HL-60 (cell line): ENCODE measurements around the gene RICTOR.

Experiments used
- DNase-seq, 2 experiments: peaks; one replicate each; pipeline ENCODE4 v3.0.0-alpha.2; 2010 to 2020; ENCODE audit warnings: low read depth in 1 of 2, low spot score in 1 of 2
- H3K27ac ChIP-seq: fragments of 250-450 bp; sonication (Bioruptor Pico); replicated peaks from 2 replicates; pipeline ENCODE4 v1.5.1; 2020; ENCODE audit warnings: mild to moderate bottlenecking, moderate library complexity
- H3K27me3 ChIP-seq: fragments of 250-450 bp; sonication (Bioruptor Pico); 2 replicates; pipeline ENCODE4 v1.5.1; 2021; ENCODE audit warnings: mild to moderate bottlenecking, moderate library complexity; ENCODE audit not compliant: insufficient read depth, poor library complexity, severe bottlenecking
- H3K4me3 ChIP-seq: replicated peaks from 2 replicates; pipeline ENCODE4 v1.5.1; 2011; ENCODE audit warnings: mild to moderate bottlenecking, control low read depth, low read length; ENCODE audit not compliant: insufficient read depth
- GABPA ChIP-seq: IDR thresholded peaks from 2 replicates; pipeline ENCODE4 v1.6.1; 2012; ENCODE audit warnings: low read depth
- POLR2AphosphoS5 ChIP-seq: IDR thresholded peaks from 2 replicates; pipeline ENCODE4 v1.6.1; 2012; ENCODE audit warnings: low read depth
- SPI1 ChIP-seq: IDR thresholded peaks from 2 replicates; pipeline ENCODE4 v1.6.1; 2012; ENCODE audit warnings: low read depth, mild to moderate bottlenecking, borderline replicate concordance
- TF ChIP-seq, protein P1 (sequence below): IDR thresholded peaks from one replicate; pipeline ENCODE4 v1.5.1; 2011; ENCODE audit warnings: low read length, control low read depth, inconsistent platforms; ENCODE audit not compliant: insufficient read depth
- TF ChIP-seq, protein P2 (sequence below): IDR thresholded peaks from 2 replicates; pipeline ENCODE4 v1.6.1; 2012; ENCODE audit warnings: low read depth; ENCODE audit not compliant: insufficient replicate concordance

Gene RICTOR

DNA sequence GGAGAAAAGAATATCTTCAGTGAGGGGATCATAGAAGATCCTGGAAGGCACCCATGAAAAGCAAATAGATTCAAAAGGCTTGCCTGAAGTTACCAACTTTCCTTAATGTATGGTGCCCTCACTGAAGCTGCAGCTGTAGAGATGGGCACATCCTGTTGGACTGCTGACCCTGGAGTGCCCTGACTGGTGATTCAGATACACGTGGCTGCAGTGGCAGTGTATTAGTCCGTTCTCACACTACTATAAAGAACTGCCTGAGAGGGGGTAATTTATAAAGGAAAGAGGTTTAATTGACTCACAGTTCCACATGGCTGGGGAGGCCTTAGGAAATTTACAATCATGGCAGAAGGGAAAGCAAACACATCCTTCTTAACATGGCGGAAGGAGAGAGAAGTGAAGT, 148.1 kb downstream of the RICTOR start:
- no peak for DNase-seq
- Histone ChIP-seq H3K27me3 (no peaks in the 10 kb centered on the region), H3K27ac (no peak overlapping the region), H3K4me3 (no peak overlapping the region)
- TF ChIP-seq, protein P1, sequence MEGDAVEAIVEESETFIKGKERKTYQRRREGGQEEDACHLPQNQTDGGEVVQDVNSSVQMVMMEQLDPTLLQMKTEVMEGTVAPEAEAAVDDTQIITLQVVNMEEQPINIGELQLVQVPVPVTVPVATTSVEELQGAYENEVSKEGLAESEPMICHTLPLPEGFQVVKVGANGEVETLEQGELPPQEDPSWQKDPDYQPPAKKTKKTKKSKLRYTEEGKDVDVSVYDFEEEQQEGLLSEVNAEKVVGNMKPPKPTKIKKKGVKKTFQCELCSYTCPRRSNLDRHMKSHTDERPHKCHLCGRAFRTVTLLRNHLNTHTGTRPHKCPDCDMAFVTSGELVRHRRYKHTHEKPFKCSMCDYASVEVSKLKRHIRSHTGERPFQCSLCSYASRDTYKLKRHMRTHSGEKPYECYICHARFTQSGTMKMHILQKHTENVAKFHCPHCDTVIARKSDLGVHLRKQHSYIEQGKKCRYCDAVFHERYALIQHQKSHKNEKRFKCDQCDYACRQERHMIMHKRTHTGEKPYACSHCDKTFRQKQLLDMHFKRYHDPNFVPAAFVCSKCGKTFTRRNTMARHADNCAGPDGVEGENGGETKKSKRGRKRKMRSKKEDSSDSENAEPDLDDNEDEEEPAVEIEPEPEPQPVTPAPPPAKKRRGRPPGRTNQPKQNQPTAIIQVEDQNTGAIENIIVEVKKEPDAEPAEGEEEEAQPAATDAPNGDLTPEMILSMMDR = no peak
- no peak for TF ChIP-seq SPI1
- TF ChIP-seq, protein P2, sequence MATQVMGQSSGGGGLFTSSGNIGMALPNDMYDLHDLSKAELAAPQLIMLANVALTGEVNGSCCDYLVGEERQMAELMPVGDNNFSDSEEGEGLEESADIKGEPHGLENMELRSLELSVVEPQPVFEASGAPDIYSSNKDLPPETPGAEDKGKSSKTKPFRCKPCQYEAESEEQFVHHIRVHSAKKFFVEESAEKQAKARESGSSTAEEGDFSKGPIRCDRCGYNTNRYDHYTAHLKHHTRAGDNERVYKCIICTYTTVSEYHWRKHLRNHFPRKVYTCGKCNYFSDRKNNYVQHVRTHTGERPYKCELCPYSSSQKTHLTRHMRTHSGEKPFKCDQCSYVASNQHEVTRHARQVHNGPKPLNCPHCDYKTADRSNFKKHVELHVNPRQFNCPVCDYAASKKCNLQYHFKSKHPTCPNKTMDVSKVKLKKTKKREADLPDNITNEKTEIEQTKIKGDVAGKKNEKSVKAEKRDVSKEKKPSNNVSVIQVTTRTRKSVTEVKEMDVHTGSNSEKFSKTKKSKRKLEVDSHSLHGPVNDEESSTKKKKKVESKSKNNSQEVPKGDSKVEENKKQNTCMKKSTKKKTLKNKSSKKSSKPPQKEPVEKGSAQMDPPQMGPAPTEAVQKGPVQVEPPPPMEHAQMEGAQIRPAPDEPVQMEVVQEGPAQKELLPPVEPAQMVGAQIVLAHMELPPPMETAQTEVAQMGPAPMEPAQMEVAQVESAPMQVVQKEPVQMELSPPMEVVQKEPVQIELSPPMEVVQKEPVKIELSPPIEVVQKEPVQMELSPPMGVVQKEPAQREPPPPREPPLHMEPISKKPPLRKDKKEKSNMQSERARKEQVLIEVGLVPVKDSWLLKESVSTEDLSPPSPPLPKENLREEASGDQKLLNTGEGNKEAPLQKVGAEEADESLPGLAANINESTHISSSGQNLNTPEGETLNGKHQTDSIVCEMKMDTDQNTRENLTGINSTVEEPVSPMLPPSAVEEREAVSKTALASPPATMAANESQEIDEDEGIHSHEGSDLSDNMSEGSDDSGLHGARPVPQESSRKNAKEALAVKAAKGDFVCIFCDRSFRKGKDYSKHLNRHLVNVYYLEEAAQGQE = no peak
- no peak for TF ChIP-seq POLR2AphosphoS5
- TF ChIP-seq GABPA = no peak

DNA sequence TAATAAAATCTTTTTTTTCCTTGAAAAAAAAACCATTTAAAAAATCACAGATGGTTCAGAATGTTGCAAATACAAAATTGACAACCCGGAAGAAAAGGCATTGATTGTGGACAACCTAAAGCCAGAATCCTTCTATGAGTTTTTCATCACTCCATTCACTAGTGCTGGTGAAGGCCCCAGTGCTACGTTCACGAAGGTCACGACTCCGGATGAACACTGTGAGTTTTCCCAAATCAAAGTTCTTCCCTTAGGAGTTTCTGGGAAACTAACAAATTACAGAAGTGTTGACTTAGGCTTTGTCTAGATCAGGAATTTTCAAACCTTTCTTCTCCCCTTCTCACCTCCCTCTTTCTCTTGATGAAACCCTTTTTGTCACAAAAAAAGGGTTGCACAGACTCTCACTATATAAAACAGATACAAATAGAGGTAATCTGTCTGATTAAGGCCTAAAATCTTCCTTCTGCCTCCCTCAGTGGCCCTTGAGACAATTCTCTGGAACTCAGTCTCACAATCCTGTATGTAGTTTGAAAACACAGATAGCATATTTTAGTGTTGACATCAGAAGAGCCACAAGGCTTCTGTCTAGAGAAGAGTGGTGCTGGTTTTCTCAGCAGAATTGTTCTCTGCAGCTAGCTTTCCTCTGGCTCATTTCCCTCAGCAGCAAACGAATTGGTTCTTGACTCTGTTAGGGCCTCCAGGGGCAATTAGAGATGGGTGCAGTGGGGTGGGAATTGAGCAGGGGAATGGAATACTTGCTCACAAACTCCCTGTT, 148.9 kb downstream of the RICTOR start:
- Histone ChIP-seq H3K27ac (no peak overlapping the region), H3K4me3 (no peak overlapping the region), H3K27me3 (no peaks in the 10 kb centered on the region)
- DNase-seq = no peak
- TF ChIP-seq, protein P1 = no peak
- TF ChIP-seq, protein P2 = no peak
- no peak for TF ChIP-seq GABPA
- no peak for TF ChIP-seq POLR2AphosphoS5
- TF ChIP-seq SPI1 = no peak

DNA sequence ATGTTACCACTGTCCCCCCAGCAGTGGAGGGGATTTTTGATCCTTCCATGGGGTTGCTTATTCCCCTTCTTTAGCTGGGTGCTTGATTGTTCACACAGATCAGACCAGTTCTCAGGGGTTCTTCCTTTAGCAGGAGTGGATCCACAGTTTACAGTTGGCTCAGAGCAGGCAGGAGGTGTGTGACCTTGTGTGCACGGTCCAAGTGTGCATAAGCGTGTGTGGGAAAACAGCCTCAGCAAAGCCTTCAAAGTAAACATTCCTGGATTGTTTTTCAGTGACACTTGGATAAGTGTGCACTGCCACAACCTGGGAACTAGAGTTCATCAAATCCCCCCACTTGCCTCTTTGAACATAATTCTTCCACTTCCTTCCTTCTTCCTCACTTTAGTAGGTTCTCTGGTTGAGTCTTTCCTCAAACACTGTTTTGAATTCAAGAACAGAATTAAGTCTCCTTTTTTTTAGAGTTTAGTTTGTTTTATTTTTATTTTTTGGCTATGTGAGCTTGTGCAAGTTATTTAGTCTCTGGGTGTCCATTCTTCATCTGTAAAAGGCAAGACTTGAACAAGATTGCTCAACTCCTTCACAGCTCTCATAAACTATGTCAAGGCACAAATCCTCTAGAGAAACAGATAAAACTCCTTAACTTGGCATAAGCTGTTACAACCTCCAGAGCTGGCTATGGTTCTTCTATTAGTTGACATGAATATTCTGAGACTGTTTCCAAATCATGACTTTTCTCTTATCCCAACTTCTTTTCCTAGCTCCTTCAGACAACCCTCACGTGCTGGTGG, 150.3 kb downstream of the RICTOR start:
- no peaks in the 10 kb centered on the region for H3K27me3 ChIP-seq
- H3K27ac ChIP-seq = no peak overlapping the region
- TF ChIP-seq SPI1 (no peak), POLR2AphosphoS5 (no peak), GABPA (no peak)
- TF ChIP-seq, protein P1 = no peak
- TF ChIP-seq, protein P2 = no peak
- no peak for DNase-seq
- no peak overlapping the region for H3K4me3 ChIP-seq
